OCI-LY7 (cell line): ENCODE data around the gene ROM1. TPM values are rescaled to one million over a fixed set of nuclear protein-coding genes. Genes with fewer than 3 reads are reported as not detected.

Experiments
- BruUV-seq: library from RNA; stranded (reverse); fragments of 400-500 nt; replicated peaks from 2 replicates; lab custom pipeline; 2021; lab: Mats Ljungman, UMichigan
- CTCF ChIA-PET: fragments of 300-600 bp; sonication (Branson Sonifier 250); formaldehyde crosslinking; loops from one replicate; lab custom pipeline; 2022; ENCODE audit warnings: antibody characterized with exemption; ENCODE audit not compliant: unreplicated experiment; lab: Charles Lee
- POLR2A ChIA-PET: fragments of 300-600 bp; sonication (Branson Sonifier 250); formaldehyde crosslinking; loops from one replicate; lab custom pipeline; 2022; ENCODE audit warnings: antibody characterized with exemption; lab: Charles Lee
- DNase-seq: peaks from one replicate; pipeline ENCODE4 v3.0.0-alpha.2; 2015; ENCODE audit warnings: low spot score
- H2AFZ ChIP-seq: fragments of 200-600 bp; sonication (generic), shearing (Covaris generic); 2 replicates; pipeline ENCODE4 v1.6.1; 2014; ENCODE audit warnings: mild to moderate bottlenecking, antibody characterized with exemption, low read length, moderate library complexity
- H3K27ac ChIP-seq: fragments of 200-600 bp; sonication (generic); 2 replicates; pipeline ENCODE4 v1.5.1; 2014; ENCODE audit warnings: mixed run types, low read depth, mild to moderate bottlenecking, moderate library complexity, low read length, inconsistent platforms; ENCODE audit not compliant: poor library complexity, severe bottlenecking
- H3K36me3 ChIP-seq: fragments of 200-600 bp; sonication (generic); 2 replicates; pipeline ENCODE4 v1.6.1; 2014; ENCODE audit warnings: mild to moderate bottlenecking, antibody characterized with exemption, low read length, moderate library complexity, mixed read lengths; ENCODE audit not compliant: insufficient read depth
- H3K4me1 ChIP-seq: fragments of 200-600 bp; sonication (generic); 2 replicates; pipeline ENCODE4 v1.5.1; 2014; ENCODE audit warnings: mild to moderate bottlenecking, low read length; ENCODE audit not compliant: insufficient read depth, poor library complexity, severe bottlenecking
- H3K4me2 ChIP-seq: fragments of 200-600 bp; sonication (generic); 2 replicates; pipeline ENCODE4 v1.6.1; 2014; ENCODE audit warnings: mild to moderate bottlenecking, low read length
- H3K4me3 ChIP-seq: fragments of 200-600 bp; sonication (generic); 2 replicates; pipeline ENCODE4 v1.5.1; 2014; ENCODE audit warnings: mild to moderate bottlenecking, low read depth, low read length; ENCODE audit not compliant: poor library complexity, severe bottlenecking
- H3K79me2 ChIP-seq: fragments of 200-600 bp; sonication (generic); 2 replicates; pipeline ENCODE4 v1.6.1; 2016; ENCODE audit warnings: low read depth, mild to moderate bottlenecking, low read length, moderate library complexity, mixed read lengths; ENCODE audit not compliant: insufficient read depth
- H3K9me2 ChIP-seq: fragments of 200-600 bp; sonication (generic); 2 replicates; pipeline ENCODE4 v1.6.1; 2016; ENCODE audit warnings: mild to moderate bottlenecking, low read length, mixed read lengths; ENCODE audit not compliant: insufficient read depth
- H3K9me3 ChIP-seq: fragments of 200-600 bp; sonication (generic); 2 replicates; pipeline ENCODE4 v1.6.1; 2014; ENCODE audit warnings: mild to moderate bottlenecking, mixed run types, low read length, mixed read lengths
- H4K20me1 ChIP-seq: fragments of 200-600 bp; sonication (generic); 2 replicates; pipeline ENCODE4 v1.6.1; 2014; ENCODE audit warnings: mild to moderate bottlenecking, antibody characterized with exemption, low read length, moderate library complexity, mixed read lengths; ENCODE audit not compliant: insufficient read depth
- CTCF ChIP-seq: fragments of 200-600 bp; sonication (generic); conservative IDR thresholded peaks from 2 replicates; pipeline ENCODE4 v1.5.1; 2014; ENCODE audit warnings: mild to moderate bottlenecking, antibody characterized with exemption, low read length, moderate library complexity, mixed read lengths
- EZH2phosphoT487 ChIP-seq: fragments of 200-600 bp; sonication (generic); IDR thresholded peaks from 2 replicates; pipeline ENCODE4 v1.6.1; 2018; ENCODE audit warnings: low read depth, borderline replicate concordance, mild to moderate bottlenecking, mixed run types, antibody characterized with exemption, low read length, moderate library complexity, mixed read lengths
- intact Hi-C: fragments of 100-400 bp; cut with micrococcal nuclease; formaldehyde crosslinking; loops from one replicate; pipeline ENCODE4 v1.10.0; 2022; ENCODE audit not compliant: unreplicated experiment
- total RNA-seq, 2 experiments: library from RNA; depleted of rRNA in 1 of 2; stranded (reverse); fragments of >200 nt in 1 of 2; shearing (Covaris generic) in 1 of 2; gene quantifications; 2 replicates each; pipeline ENCODE4 v1.2.3, GENCODE V29; 2014 to 2022

The ROM1 gene
- total RNA-seq, 2 experiments from 2014 or later = 0.69 to 2.5 TPM

GRCh38 chr11:62621027-62621566 is 8.0 kb downstream of the ROM1 start:
- TF ChIP-seq EZH2phosphoT487 (no peak), CTCF (no peak)
- Histone ChIP-seq H3K36me3 (peaks cover 45% of the 10 kb centered on the region), H4K20me1 (no peaks in the 10 kb centered on the region), H3K4me2 (peak overlapping the region; percentile 98), H3K4me3 (peak overlapping the region; percentile 79), H3K9me3 (no peaks in the 10 kb centered on the region), H2AFZ (peak overlapping the region; percentile 42; the same call in 1 of the 2 replicates), H3K4me1 (peaks cover 25% of the 10 kb centered on the region), H3K27ac (peak overlapping the region; percentile 83), H3K9me2 (no peaks in the 10 kb centered on the region), H3K79me2 (peaks cover 24% of the 10 kb centered on the region)
- DNase-seq = no peak
- TSS peak; percentile 60 for BruUV-seq
- CTCF ChIA-PET = interaction anchor here (0.9 to 1.0 kb wide), 2 partner anchors 29 to 32 kb away, joined by 3 to 4 read pairs; partner anchors contain the start of gene INTS5
- POLR2A ChIA-PET = interaction anchor here (0.8 to 2.7 kb wide), 12 partner anchors 10 to 151 kb away, joined by 3 to 17 read pairs (median 4); partner anchors contain the start of genes C11orf98, CSKMT, EEF1G and GANAB
- intact Hi-C loops = no loop called here

- H3K4me1 ChIP-seq = peaks cover 25% of the 10 kb centered on the region
- peak within 1 kb of the TSS; percentile 83 for H3K27ac ChIP-seq
- H3K4me3 ChIP-seq = peak within 1 kb of the TSS; percentile 79
- H3K36me3 ChIP-seq = peaks cover 45% of the 10 kb centered on the region
- CTCF ChIA-PET = interaction anchor here (0.6 to 1.0 kb wide), 3 partner anchors 30 to 31 kb away, joined by 3 to 7 read pairs (median 4); partner anchors contain the start of gene INTS5
- peak; percentile 99 for DNase-seq
- no peaks in the 10 kb centered on the region for H3K9me3 ChIP-seq
- H2AFZ ChIP-seq = peak within 1 kb of the TSS; percentile 68; the same call in 1 of the 2 replicates
- no TSS peak for BruUV-seq
- H3K9me2 ChIP-seq = no peaks in the 10 kb centered on the region
- POLR2A ChIA-PET = interaction anchor here (0.5 to 2.7 kb wide), 16 partner anchors 11 to 150 kb away, joined by 3 to 17 read pairs (median 4); partner anchors contain the start of genes C11orf98, CSKMT, EEF1G and GANAB
- H4K20me1 ChIP-seq = no peaks in the 10 kb centered on the region
- intact Hi-C loops = loop anchor here (2.0 kb wide), 2 partner anchors 31 kb away; partner anchors contain the start of genes INTS5 and TUT1
- peak within 1 kb of the TSS; percentile 98 for H3K4me2 ChIP-seq
- H3K79me2 ChIP-seq = peaks cover 24% of the 10 kb centered on the region
- TF ChIP-seq CTCF = 0 out of 2 replicates have a peak, but pooled peaks have one; percentile 20
- TF ChIP-seq EZH2phosphoT487 = no peak
Measured at GRCh38 chr11:62621567-62622470, 8.8 kb downstream of the ROM1 start, which contains the start of gene B3GAT3. Gene B3GAT3, minus strand, starts transcription at chr11:62621986. Its CDS starts 39 bp downstream, at chr11:62621947.
